Cardiac muscle cell (in vitro differentiated cells and primary cell): ENCODE results near the gene PLXNA1. TPM values are rescaled to one million over a fixed set of nuclear protein-coding genes. Genes with fewer than 3 reads are reported as not detected.
A peak's percentile ranks its signal among the peaks of the same experiment; 100 is the strongest.

Source experiments
- DNase-seq, 2 donors: peaks; one replicate each; pipeline versions ENCODE4 v3.0.0 to v3.0.0-alpha.2; 2010 to 2017; ENCODE audit warnings: low read depth in 1 of 2, low spot score in 1 of 2
- H3K27ac ChIP-seq: fragments of 200-600 bp; sonication (generic); 2 replicates; pipeline ENCODE4 v1.5.1; 2016
- H3K27me3 ChIP-seq: fragments of 200-600 bp; sonication (generic); 2 replicates; pipeline ENCODE4 v1.6.0; 2016; ENCODE audit warnings: control low read depth
- H3K36me3 ChIP-seq: fragments of 200-600 bp; sonication (generic); 2 replicates; pipeline ENCODE4 v1.5.1; 2016; ENCODE audit warnings: control low read depth
- H3K4me1 ChIP-seq: fragments of 200-600 bp; sonication (generic); 2 replicates; pipeline ENCODE4 v1.8.1; 2017; ENCODE audit warnings: low read depth, mild to moderate bottlenecking, mixed run types
- H3K4me3 ChIP-seq: fragments of 200-600 bp; sonication (generic); 2 replicates; pipeline ENCODE4 v1.5.1; 2016; ENCODE audit warnings: mild to moderate bottlenecking
- H3K9me3 ChIP-seq: fragments of 200-600 bp; sonication (generic); 2 replicates; pipeline ENCODE4 v1.5.1; 2017; ENCODE audit warnings: low read depth, mild to moderate bottlenecking, control low read depth
- CTCF ChIP-seq: IDR thresholded peaks from 2 replicates; pipeline ENCODE4 v1.5.1; 2012; ENCODE audit warnings: low read depth, mild to moderate bottlenecking, low read length
- polyA plus RNA-seq: library from polyadenylated mRNA; unstranded; fragments of >200 nt; fragmentation: Nextera tagmentation; extraction: Ambion mirVana; gene quantifications from 2 replicates; pipeline ENCODE4 v1.2.1, GENCODE V29; 2016
- total RNA-seq: library from RNA; depleted of rRNA; stranded (reverse); fragments of >200 nt; gene quantifications from 2 replicates; pipeline ENCODE4 v1.2.3, GENCODE V29; 2016

The PLXNA1 gene
- total and polyA plus RNA-seq, 2 experiments from 2014 or later, result 19.5 to 71.0 TPM

- no peaks in the 10 kb centered on the region for H3K27me3 ChIP-seq
- peaks cover 30% of the 10 kb centered on the region for H3K36me3 ChIP-seq
- no peak overlapping the region for H3K4me3 ChIP-seq
- no peak for TF ChIP-seq CTCF
- no peaks in the 10 kb centered on the region for H3K4me1 ChIP-seq
- no peaks in the 10 kb centered on the region for H3K9me3 ChIP-seq
- DNase-seq, result no peak
- H3K27ac ChIP-seq, result no peak overlapping the region
Measured at GRCh38 chr3:127016043-127016343, 33.1 kb downstream of the PLXNA1 start.

- Histone ChIP-seq H3K4me3 (no peak overlapping the region), H3K27ac (no peak overlapping the region), H3K4me1 (no peaks in the 10 kb centered on the region), H3K9me3 (no peaks in the 10 kb centered on the region), H3K36me3 (peaks cover 30% of the 10 kb centered on the region), H3K27me3 (no peaks in the 10 kb centered on the region)
- no peak for TF ChIP-seq CTCF
- no peak for DNase-seq
Measured at GRCh38 chr3:127016461-127016860, 33.5 kb downstream of the PLXNA1 start.

GRCh38 chr3:127017229-127017628 lies 34.3 kb downstream of the PLXNA1 start:
- TF ChIP-seq CTCF, result no peak
- peaks cover 27% of the 10 kb centered on the region for H3K36me3 ChIP-seq
- no peak for DNase-seq
- H3K27ac ChIP-seq, result no peak overlapping the region
- H3K4me3 ChIP-seq, result no peak overlapping the region
- H3K9me3 ChIP-seq, result no peaks in the 10 kb centered on the region
- H3K27me3 ChIP-seq, result no peaks in the 10 kb centered on the region
- no peaks in the 10 kb centered on the region for H3K4me1 ChIP-seq

- Histone ChIP-seq H3K9me3 (no peaks in the 10 kb centered on the region), H3K27ac (no peak overlapping the region), H3K36me3 (peaks cover 25% of the 10 kb centered on the region), H3K27me3 (no peaks in the 10 kb centered on the region), H3K4me1 (no peaks in the 10 kb centered on the region), H3K4me3 (no peak overlapping the region)
- no peak for DNase-seq
- no peak for TF ChIP-seq CTCF
Measured at GRCh38 chr3:127017781-127018180, 34.9 kb downstream of the PLXNA1 start.

GRCh38 chr3:127018306-127018828 lies 35.5 kb downstream of the PLXNA1 start:
- Histone ChIP-seq H3K27me3 (no peaks in the 10 kb centered on the region), H3K4me3 (no peak overlapping the region), H3K4me1 (no peaks in the 10 kb centered on the region), H3K9me3 (no peaks in the 10 kb centered on the region), H3K36me3 (peaks cover 25% of the 10 kb centered on the region), H3K27ac (no peak overlapping the region)
- TF ChIP-seq CTCF, result no peak
- no peak for DNase-seq

- Histone ChIP-seq H3K27me3 (no peaks in the 10 kb centered on the region), H3K9me3 (no peaks in the 10 kb centered on the region), H3K4me3 (no peak overlapping the region), H3K4me1 (no peaks in the 10 kb centered on the region), H3K27ac (no peak overlapping the region), H3K36me3 (peaks cover 20% of the 10 kb centered on the region)
- peak in 1 of 2 donors; percentile 24 for DNase-seq
- no peak for TF ChIP-seq CTCF
Measured at GRCh38 chr3:127019449-127019848, 36.5 kb downstream of the PLXNA1 start.
